PC-9 (cell line): Measurements from ENCODE around the gene CD74. TPM values are rescaled to one million over a fixed set of nuclear protein-coding genes. Genes with fewer than 3 reads are reported as not detected.

ENCODE experiments used
- BruUV-seq: library from RNA; stranded (reverse); fragments of 400-500 nt; replicated peaks from 2 replicates; lab custom pipeline; 2021; lab: Mats Ljungman, UMichigan
- CTCF ChIA-PET: fragments of 300-600 bp; sonication (Branson Sonifier 250); formaldehyde crosslinking; loops from one replicate; lab custom pipeline; 2022; ENCODE audit warnings: antibody characterized with exemption; lab: Charles Lee
- POLR2A ChIA-PET: fragments of 300-600 bp; sonication (Branson Sonifier 250); formaldehyde crosslinking; loops from one replicate; lab custom pipeline; 2022; ENCODE audit warnings: antibody characterized with exemption; ENCODE audit not compliant: unreplicated experiment; lab: Charles Lee
- DNase-seq, 2 experiments: peaks; one replicate each; pipeline versions ENCODE4 v3.0.0 to v3.0.0-alpha.2; 2015 to 2022; ENCODE audit warnings: mixed read lengths in 1 of 2
- H2AFZ ChIP-seq: fragments of 200-600 bp; sonication (generic); 2 replicates; pipeline ENCODE4 v1.8.1; 2017; ENCODE audit warnings: antibody characterized with exemption
- H3F3A ChIP-seq: fragments of 200-600 bp; sonication (generic); 2 replicates; pipeline ENCODE4 v1.8.1; 2017; ENCODE audit warnings: antibody characterized with exemption, mild to moderate bottlenecking, low read depth; ENCODE audit not compliant: insufficient read depth
- H3K27ac ChIP-seq: fragments of 200-600 bp; sonication (generic); 2 replicates; pipeline ENCODE4 v1.6.1; 2016; ENCODE audit warnings: mixed run types
- H3K27me3 ChIP-seq: fragments of 200-600 bp; sonication (generic); 2 replicates; pipeline ENCODE4 v1.6.1; 2016; ENCODE audit warnings: low read depth, mixed run types; ENCODE audit not compliant: insufficient read depth
- H3K36me3 ChIP-seq: fragments of 200-600 bp; sonication (generic); 2 replicates; pipeline ENCODE4 v1.6.1; 2016; ENCODE audit warnings: low read depth, mixed run types
- H3K4me1 ChIP-seq: fragments of 200-600 bp; sonication (generic); replicated peaks from 2 replicates; pipeline ENCODE4 v1.6.1; 2016; ENCODE audit warnings: mixed run types; ENCODE audit not compliant: insufficient read depth
- H3K4me2 ChIP-seq: fragments of 200-600 bp; sonication (generic); 2 replicates; pipeline ENCODE4 v1.6.1; 2017; ENCODE audit warnings: mixed run types
- H3K4me3 ChIP-seq: fragments of 200-600 bp; sonication (generic); 2 replicates; pipeline ENCODE4 v1.6.1; 2016; ENCODE audit warnings: mixed run types
- H3K79me2 ChIP-seq: fragments of 200-600 bp; sonication (generic); 2 replicates; pipeline ENCODE4 v1.6.1; 2017; ENCODE audit warnings: low read depth, mixed run types
- H3K9me2 ChIP-seq: fragments of 200-600 bp; sonication (generic); 2 replicates; pipeline ENCODE4 v1.8.1; 2017; ENCODE audit warnings: mild to moderate bottlenecking; ENCODE audit not compliant: insufficient read depth
- H3K9me3 ChIP-seq: fragments of 200-600 bp; sonication (generic); 2 replicates; pipeline ENCODE4 v1.8.1; 2016; ENCODE audit warnings: low read depth; ENCODE audit not compliant: insufficient read depth
- H4K20me1 ChIP-seq: fragments of 200-600 bp; sonication (generic); 2 replicates; pipeline ENCODE4 v1.8.1; 2017; ENCODE audit not compliant: insufficient read depth
- CTCF ChIP-seq: fragments of 200-600 bp; sonication (generic); conservative IDR thresholded peaks from 2 replicates; pipeline ENCODE4 v1.6.1; 2017; ENCODE audit warnings: mixed run types, antibody characterized with exemption, mild to moderate bottlenecking, moderate library complexity
- EZH2 ChIP-seq: fragments of 200-600 bp; sonication (generic); IDR thresholded peaks from 2 replicates; pipeline ENCODE4 v1.8.0; 2017; ENCODE audit warnings: antibody characterized with exemption, low read depth
- intact Hi-C: fragments of 100-400 bp; cut with micrococcal nuclease; formaldehyde crosslinking; loops from one replicate; pipeline ENCODE4 v1.10.0; 2022; ENCODE audit not compliant: unreplicated experiment
- total RNA-seq: library from RNA; stranded (reverse); gene quantifications from 2 replicates; pipeline ENCODE4 v1.2.3, GENCODE V29; 2021

CD74 gene
- total RNA-seq, 1 experiment from 2014 or later: 52.0 TPM

- no peak overlapping the region for H3K4me3 ChIP-seq
- H3K9me2 ChIP-seq: no peaks in the 10 kb centered on the region
- H3K27me3 ChIP-seq: no peaks in the 10 kb centered on the region
- no peak for TF ChIP-seq CTCF
- TF ChIP-seq EZH2: no peak
- no peak overlapping the region for H3K27ac ChIP-seq
- no peaks in the 10 kb centered on the region for H3K9me3 ChIP-seq
- H4K20me1 ChIP-seq: peaks cover 9% of the 10 kb centered on the region; the same call in 1 of the 2 replicates
- CTCF ChIA-PET: no interaction called here
- intact Hi-C loops: no loop called here
- POLR2A ChIA-PET: no interaction called here
- no peak overlapping the region for H3K4me2 ChIP-seq
- H3K36me3 ChIP-seq: peaks cover 20% of the 10 kb centered on the region; the same call in 1 of the 2 replicates
- no peaks in the 10 kb centered on the region for H3F3A ChIP-seq
- no peak for DNase-seq
- H3K79me2 ChIP-seq: peaks cover 15% of the 10 kb centered on the region
- H2AFZ ChIP-seq: no peak overlapping the region
- BruUV-seq: no TSS peak
- peaks cover 1% of the 10 kb centered on the region for H3K4me1 ChIP-seq
Observed at GRCh38 chr5:150364004-150364403, 48.7 kb downstream of the CD74 start.

- Histone ChIP-seq H3K4me3 (no peak overlapping the region), H3K27ac (no peak overlapping the region), H3K4me1 (peaks cover 9% of the 10 kb centered on the region), H3K79me2 (peaks cover 23% of the 10 kb centered on the region), H3K9me3 (no peaks in the 10 kb centered on the region), H3K27me3 (no peaks in the 10 kb centered on the region), H3K9me2 (no peaks in the 10 kb centered on the region), H4K20me1 (peaks cover 11% of the 10 kb centered on the region; the same call in 1 of the 2 replicates), H3F3A (no peaks in the 10 kb centered on the region), H3K36me3 (peaks cover 20% of the 10 kb centered on the region; the same call in 1 of the 2 replicates), H2AFZ (no peak overlapping the region), H3K4me2 (no peak overlapping the region)
- DNase-seq: no peak
- BruUV-seq: no TSS peak
- intact Hi-C loops: no loop called here
- POLR2A ChIA-PET: no interaction called here
- CTCF ChIA-PET: no interaction called here
- TF ChIP-seq CTCF (no peak), EZH2 (no peak)
Observed at GRCh38 chr5:150363185-150363584, 49.5 kb downstream of the CD74 start.

- peaks cover 13% of the 10 kb centered on the region for H3K4me1 ChIP-seq
- peaks cover 14% of the 10 kb centered on the region; the same call in 1 of the 2 replicates for H3K36me3 ChIP-seq
- BruUV-seq: no TSS peak
- H3K4me2 ChIP-seq: no peak overlapping the region
- H4K20me1 ChIP-seq: peaks cover 11% of the 10 kb centered on the region; the same call in 1 of the 2 replicates
- no peak overlapping the region for H3K4me3 ChIP-seq
- TF ChIP-seq CTCF (no peak), EZH2 (no peak)
- CTCF ChIA-PET: no interaction called here
- H3K79me2 ChIP-seq: peaks cover 29% of the 10 kb centered on the region
- POLR2A ChIA-PET: interaction anchor here (0.5 kb wide), 1 partner anchor 129 kb away, joined by 3 read pairs; no protein-coding TSS in a partner anchor
- intact Hi-C loops: no loop called here
- no peak for DNase-seq
- H3K9me3 ChIP-seq: no peaks in the 10 kb centered on the region
- no peaks in the 10 kb centered on the region for H3K9me2 ChIP-seq
- no peaks in the 10 kb centered on the region for H3F3A ChIP-seq
- no peaks in the 10 kb centered on the region for H3K27me3 ChIP-seq
- H3K27ac ChIP-seq: no peak overlapping the region
- H2AFZ ChIP-seq: no peak overlapping the region
Observed at GRCh38 chr5:150361301-150361700, 51.4 kb downstream of the CD74 start.
